ENCODE results near the gene CDSN.

CDSN gene

DNA sequence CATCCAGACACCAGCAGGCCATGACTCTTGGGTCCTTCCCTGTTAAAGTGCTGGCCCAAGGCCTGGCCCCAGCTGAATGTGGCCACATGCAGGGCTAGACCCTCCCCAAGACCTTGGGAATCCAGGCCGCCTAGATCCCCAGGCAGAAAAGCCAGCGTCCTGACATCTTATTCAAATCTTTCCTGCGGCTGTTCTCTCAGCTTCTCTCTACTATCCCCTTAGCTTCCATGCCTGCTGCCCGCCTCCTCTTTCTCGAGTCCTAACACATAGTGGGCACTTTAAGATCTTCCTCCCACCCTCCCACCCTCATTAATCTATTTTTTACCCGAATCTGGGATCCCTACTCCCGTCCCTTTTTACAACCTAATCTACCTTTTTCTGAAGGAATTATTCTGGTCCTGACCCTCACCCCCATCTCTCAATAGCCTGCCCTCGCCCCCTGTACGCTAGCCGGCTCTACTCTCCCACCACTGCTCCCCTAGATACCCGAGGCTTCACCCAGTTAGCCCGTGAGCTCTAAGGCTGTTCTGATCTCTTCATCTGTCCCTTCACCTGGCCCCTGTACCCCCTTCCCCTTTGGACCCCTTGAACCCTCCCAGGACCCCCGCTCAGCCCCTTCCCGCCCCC lies 37.4 kb upstream of the CDSN start, which contains the start of gene CCHCR1:
CCHCR1 (minus strand) TSS at position 290 of the 627 bp plus-strand sequence; CDS start at position 88, 202 bp downstream.
- Histone ChIP-seq H3K36me3 (ENCODE audit: insufficient read depth, low read length) (peaks cover 9% of the 10 kb centered on the region; the same call in 1 of the 2 replicates), H3K4me1 (ENCODE audit: insufficient read depth, low read length) (peaks cover 19% of the 10 kb centered on the region), H3K9me3 (ENCODE audit: control insufficient read depth, insufficient read depth, low read length) (no peaks in the 10 kb centered on the region), H3K9ac (ENCODE audit: low read depth, low read length) (peak within 1 kb of the TSS; percentile 67)

DNA sequence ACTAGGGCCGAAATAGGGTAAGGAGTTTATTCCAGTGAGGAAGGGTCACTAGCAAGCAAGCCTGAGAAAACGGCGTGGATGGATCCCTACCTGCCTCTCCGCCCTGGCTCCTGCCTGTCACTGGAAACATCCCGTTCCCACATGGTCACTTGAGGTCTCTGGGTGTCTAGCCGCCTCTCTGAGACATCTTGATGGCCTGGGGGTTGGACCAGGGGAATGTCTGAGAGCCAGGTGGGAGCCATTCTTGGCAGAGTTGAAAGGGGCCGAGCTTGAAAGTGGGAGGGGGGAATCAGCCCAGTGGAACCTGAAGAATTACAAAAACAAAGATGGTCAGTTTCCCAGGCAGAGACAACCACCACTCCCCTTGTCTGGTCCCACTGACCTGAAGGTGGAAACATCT lies 36.4 kb upstream of the CDSN start:
- no peak overlapping the region for H3K9ac ChIP-seq (ENCODE audit: low read depth, low read length)
- peaks cover 4% of the 10 kb centered on the region; the same call in 1 of the 2 replicates for H3K36me3 ChIP-seq (ENCODE audit: insufficient read depth, low read length)
- H3K4me1 ChIP-seq (ENCODE audit: insufficient read depth, low read length), result peaks cover 10% of the 10 kb centered on the region; the same call in 1 of the 2 replicates
- H3K9me3 ChIP-seq (ENCODE audit: control insufficient read depth, insufficient read depth, low read length), result no peaks in the 10 kb centered on the region

DNA sequence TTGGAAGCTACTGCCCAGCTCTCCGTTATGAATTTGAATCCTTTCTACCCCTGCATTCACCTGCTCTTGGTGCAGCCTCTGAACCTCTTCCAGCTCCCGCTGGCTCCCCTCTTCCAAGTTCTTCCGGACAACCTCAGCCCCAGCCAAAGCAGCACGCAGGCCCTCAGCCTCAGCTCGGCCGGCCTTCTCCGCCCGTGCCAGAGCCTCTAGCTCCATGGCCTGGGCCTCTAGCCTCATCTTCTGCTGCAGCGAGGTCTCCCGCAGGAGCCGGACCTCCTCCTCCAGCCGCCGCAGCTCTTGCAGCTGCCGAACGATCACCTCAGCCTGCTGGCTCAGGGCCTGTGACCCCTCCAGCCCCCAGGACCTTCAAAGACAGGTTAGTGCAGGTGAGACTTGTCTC lies 34.2 kb upstream of the CDSN start:
- Histone ChIP-seq H3K9ac (ENCODE audit: low read depth, low read length) (no peak overlapping the region), H3K36me3 (ENCODE audit: insufficient read depth, low read length) (peaks cover 4% of the 10 kb centered on the region)

DNA sequence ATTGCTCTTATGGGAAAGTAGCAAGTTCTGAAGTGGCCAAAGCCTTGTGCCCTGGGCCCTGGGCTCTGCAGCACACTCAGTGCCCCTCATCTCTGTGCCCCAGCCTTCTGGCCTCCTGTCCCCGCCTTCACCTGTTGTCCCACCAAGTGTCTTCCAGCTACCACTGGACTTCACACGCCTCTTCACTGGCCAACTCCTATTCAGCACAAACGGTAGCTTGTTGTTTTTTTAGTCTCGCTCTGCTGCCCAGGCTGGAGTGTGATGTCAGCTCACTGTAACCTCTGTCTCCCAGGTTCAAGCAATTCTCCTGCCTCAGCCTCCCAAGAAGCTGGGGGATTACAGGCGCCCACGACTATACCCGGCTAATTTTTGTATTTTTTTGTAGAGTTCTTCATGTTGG lies 32.5 kb upstream of the CDSN start:
- Histone ChIP-seq H3K4me1 (ENCODE audit: insufficient read depth, low read length) (0 out of 2 replicates have a peak, but pooled peaks cover 10% of the 10 kb centered on the region), H3K9ac (ENCODE audit: low read depth, low read length) (no peak overlapping the region), H3K36me3 (ENCODE audit: insufficient read depth, low read length) (peaks cover 8% of the 10 kb centered on the region)

More for the DNA sequence above, 34.2 kb upstream of the CDSN start:
- 0 out of 2 replicates have a peak, but pooled peaks cover 10% of the 10 kb centered on the region for H3K4me1 ChIP-seq (ENCODE audit: insufficient read depth, low read length)
- no peaks in the 10 kb centered on the region for H3K9me3 ChIP-seq (ENCODE audit: control insufficient read depth, insufficient read depth, low read length)

DNA sequence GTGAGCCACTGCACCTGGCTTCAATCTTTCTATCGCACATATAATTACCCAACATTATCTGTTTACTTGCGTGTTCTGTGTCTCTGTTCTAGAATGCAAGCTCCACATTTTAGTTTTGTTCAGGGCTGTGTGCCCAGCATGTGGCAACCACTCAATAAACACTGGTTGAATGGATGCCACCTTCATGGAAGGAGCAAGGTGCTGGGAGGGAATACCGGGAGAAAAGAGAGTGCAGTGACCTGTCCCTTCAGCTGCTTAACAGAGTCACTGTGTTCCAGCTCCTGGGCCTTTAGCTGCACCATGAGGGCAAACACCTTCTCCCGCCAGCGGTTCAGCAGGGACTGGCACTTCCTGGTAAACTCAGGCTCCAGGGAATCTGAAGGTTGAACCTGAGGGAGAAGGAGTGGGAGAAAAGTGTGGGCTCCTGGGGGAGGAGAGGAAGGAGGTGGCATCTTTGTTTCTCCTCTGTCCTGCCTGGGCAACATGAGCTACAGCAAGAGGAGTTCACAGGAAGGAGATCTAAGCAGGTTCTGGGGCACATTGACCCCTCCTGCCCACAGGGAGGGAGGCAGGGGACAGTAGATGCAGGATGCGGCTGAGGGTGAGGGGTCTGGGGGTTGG lies 29.7 kb upstream of the CDSN start:
- Histone ChIP-seq H3K36me3 (ENCODE audit: insufficient read depth, low read length) (peaks cover 8% of the 10 kb centered on the region), H3K9ac (ENCODE audit: low read depth, low read length) (no peak overlapping the region)

More for the DNA sequence above, 32.5 kb upstream of the CDSN start:
- no peaks in the 10 kb centered on the region for H3K9me3 ChIP-seq (ENCODE audit: control insufficient read depth, insufficient read depth, low read length)

DNA sequence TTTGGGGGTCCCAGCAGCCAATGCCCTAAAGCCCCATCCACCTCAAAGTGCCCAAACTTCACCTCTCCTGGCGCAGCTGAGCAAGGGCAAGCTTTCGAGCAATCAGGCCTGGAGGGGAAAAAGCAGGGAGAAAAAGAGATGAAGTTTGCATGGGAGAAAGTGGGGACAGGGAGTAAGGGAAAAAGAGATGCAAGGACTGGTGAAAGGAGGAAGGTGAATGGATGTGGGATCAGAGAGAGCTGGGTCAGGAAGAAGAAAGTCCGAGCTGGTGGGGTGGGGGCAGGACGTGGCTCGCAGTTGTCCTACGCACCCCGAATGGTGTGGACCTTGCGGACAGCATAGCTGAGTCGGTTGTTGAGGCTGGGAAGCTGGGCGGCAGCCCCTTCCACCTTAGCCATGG lies 25.1 kb upstream of the CDSN start:
- Histone ChIP-seq H3K9ac (ENCODE audit: low read depth, low read length) (no peak overlapping the region), H3K9me3 (ENCODE audit: control insufficient read depth, insufficient read depth, low read length) (no peaks in the 10 kb centered on the region), H3K36me3 (ENCODE audit: insufficient read depth, low read length) (peaks cover 3% of the 10 kb centered on the region; the same call in 1 of the 2 replicates), H3K4me1 (ENCODE audit: insufficient read depth, low read length) (peaks cover 18% of the 10 kb centered on the region)

More for the DNA sequence above, 29.7 kb upstream of the CDSN start:
- H3K9me3 ChIP-seq (ENCODE audit: control insufficient read depth, insufficient read depth, low read length), result no peaks in the 10 kb centered on the region
- no peaks in the 10 kb centered on the region for H3K4me1 ChIP-seq (ENCODE audit: insufficient read depth, low read length)

DNA sequence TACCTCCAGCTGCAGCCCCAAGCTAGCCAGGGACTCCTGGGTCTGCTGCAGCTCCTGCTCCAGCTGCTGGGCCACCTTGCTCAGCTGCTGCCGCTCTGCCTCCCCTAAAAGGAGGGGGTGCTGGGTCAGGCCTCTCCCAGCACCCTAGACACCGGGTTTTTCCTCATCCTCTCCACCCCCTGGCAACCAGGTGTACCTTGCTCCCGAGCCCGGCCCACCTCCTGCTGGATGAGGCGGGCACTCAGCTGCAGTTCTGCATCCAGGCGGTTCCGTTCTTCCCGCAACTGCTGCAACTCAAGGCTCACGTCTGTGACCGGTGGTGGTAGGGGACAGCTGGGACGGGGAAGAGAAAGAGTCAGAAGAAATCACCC lies 24.7 kb upstream of the CDSN start:
- Histone ChIP-seq H3K4me1 (ENCODE audit: insufficient read depth, low read length) (peaks cover 18% of the 10 kb centered on the region), H3K36me3 (ENCODE audit: insufficient read depth, low read length) (peaks cover 3% of the 10 kb centered on the region; the same call in 1 of the 2 replicates), H3K9me3 (ENCODE audit: control insufficient read depth, insufficient read depth, low read length) (no peaks in the 10 kb centered on the region), H3K9ac (ENCODE audit: low read depth, low read length) (no peak overlapping the region)

DNA sequence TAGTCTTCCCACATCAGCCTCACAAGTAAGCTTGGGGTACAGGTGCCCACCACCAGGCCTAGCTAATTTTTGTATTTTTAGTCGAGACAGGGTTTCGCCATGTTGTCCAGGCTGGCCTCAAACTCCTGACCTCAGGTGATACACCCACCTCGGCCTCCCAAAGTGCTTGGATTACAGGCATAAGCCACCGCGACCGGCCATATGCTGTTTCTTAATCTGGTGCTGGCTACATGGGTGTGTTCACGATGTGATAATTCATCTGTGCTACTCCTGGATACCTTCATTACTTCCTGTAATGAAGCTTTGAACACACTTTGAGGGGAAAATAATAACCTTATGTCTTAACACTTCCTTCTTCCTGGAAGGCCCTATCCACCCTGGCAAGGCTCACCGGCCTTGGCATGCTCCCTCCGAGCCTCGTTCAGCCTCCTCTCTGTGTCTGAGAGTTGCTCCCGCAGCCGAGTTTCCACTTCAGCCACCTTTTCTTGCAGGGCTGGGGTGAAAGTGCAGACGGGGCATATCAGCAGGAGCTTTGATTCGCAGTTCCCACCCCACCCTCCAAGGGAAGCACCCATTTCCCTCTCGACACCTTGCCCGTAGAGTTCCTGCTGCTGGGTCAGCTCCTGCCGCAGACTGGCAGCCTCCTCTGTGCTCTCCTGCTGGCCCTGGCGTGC lies 24.2 kb upstream of the CDSN start:
- Histone ChIP-seq H3K9ac (ENCODE audit: low read depth, low read length) (no peak overlapping the region), H3K36me3 (ENCODE audit: insufficient read depth, low read length) (peaks cover 3% of the 10 kb centered on the region; the same call in 1 of the 2 replicates), H3K9me3 (ENCODE audit: control insufficient read depth, insufficient read depth, low read length) (no peaks in the 10 kb centered on the region), H3K4me1 (ENCODE audit: insufficient read depth, low read length) (peaks cover 24% of the 10 kb centered on the region)

DNA sequence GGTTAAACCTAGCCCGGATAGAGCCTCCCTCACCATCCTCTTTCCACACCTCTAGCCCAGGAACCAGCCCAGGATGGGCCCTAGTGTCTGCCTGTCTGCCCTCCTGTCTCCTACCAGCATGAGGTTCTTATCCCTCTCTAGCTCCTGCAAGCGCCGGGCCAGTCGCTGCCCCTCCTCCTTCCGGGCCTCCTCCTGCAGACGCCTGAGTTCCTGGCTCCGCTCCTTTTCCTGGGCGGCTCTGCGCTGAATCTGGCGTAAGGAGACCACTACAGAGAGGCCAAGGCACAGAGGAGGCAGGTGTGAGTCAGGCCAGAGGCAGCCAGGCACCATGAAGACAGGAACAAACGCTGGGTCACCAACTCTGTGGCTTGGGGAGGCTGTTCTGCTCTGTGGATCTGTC lies 22.9 kb upstream of the CDSN start:
- H3K9me3 ChIP-seq (ENCODE audit: control insufficient read depth, insufficient read depth, low read length), result no peaks in the 10 kb centered on the region
- no peak overlapping the region for H3K9ac ChIP-seq (ENCODE audit: low read depth, low read length)
- H3K36me3 ChIP-seq (ENCODE audit: insufficient read depth, low read length), result peaks cover under 1% of the 10 kb centered on the region; the same call in 1 of the 2 replicates

DNA sequence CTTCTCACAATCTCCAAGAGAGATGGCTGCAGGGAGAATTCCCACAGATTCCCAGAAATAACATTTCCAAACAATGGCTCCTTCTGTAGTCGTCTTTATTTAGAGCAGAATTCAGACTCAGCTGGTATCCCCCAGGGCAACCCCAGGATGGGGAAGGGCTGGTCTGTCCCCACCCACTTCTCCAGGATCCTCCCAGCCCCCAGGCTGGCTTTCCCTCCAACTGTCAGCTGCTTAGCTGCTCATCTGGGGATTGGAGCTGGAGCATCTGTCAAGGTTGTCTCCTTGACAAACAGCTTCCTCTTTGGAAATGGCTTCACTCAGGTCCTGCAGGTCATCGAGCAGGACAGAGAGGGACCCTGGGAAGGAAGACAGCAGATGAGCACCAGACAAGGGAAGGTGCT lies 22.1 kb upstream of the CDSN start:
- peaks cover 37% of the 10 kb centered on the region for H3K4me1 ChIP-seq (ENCODE audit: insufficient read depth, low read length)
- no peak overlapping the region for H3K9ac ChIP-seq (ENCODE audit: low read depth, low read length)
- no peaks in the 10 kb centered on the region for H3K9me3 ChIP-seq (ENCODE audit: control insufficient read depth, insufficient read depth, low read length)
- no peaks in the 10 kb centered on the region; the same call in 1 of the 2 replicates for H3K36me3 ChIP-seq (ENCODE audit: insufficient read depth, low read length)

More for the DNA sequence above, 22.9 kb upstream of the CDSN start:
- peaks cover 32% of the 10 kb centered on the region for H3K4me1 ChIP-seq (ENCODE audit: insufficient read depth, low read length)

DNA sequence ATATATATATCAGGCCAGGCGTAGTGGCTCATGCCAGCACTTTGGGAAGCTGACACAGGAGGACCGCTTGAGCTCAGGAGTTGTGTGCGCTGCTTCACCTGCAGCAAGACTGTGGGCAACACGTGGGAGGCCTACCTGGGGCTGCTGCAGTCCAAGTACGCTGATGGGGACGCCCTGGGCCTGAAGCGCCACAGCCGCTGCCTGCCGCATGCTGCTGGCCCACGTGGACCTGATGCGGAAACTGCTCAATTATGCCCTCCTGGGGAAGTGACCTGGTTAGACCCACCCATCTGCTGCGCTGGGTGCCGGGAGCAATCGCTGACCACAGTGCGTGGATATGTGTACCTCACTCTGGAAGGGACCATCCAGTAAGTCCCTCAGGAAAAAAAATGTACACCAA lies 20.4 kb upstream of the CDSN start:
- Histone ChIP-seq H3K4me1 (ENCODE audit: insufficient read depth, low read length) (peaks cover 37% of the 10 kb centered on the region), H3K36me3 (ENCODE audit: insufficient read depth, low read length) (no peaks in the 10 kb centered on the region; the same call in 1 of the 2 replicates), H3K9ac (ENCODE audit: low read depth, low read length) (no peak overlapping the region), H3K9me3 (ENCODE audit: control insufficient read depth, insufficient read depth, low read length) (no peaks in the 10 kb centered on the region)

DNA sequence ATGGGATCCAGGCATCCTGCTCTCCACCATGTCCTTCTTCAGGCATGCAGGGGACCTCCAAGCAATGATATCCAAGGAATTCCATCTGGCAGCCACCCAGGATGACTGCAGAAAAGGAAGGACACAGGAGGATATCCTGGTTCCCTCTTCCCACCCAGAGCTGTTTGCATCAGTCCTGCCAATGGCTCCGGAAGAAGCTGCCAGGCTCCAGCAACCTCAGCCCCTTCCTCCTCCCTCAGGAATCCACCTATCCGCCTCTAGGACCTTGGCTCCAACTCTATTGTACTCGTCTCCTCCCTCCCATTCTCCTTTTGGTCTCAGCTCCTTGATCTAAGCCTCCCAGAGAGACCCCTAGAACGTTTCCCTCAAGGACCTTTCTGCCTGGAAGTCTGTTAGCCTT lies 19.4 kb upstream of the CDSN start:
- Histone ChIP-seq H3K4me1 (ENCODE audit: insufficient read depth, low read length) (peaks cover 37% of the 10 kb centered on the region), H3K9ac (ENCODE audit: low read depth, low read length) (no peak overlapping the region), H3K9me3 (ENCODE audit: control insufficient read depth, insufficient read depth, low read length) (no peaks in the 10 kb centered on the region), H3K36me3 (ENCODE audit: insufficient read depth, low read length) (no peaks in the 10 kb centered on the region; the same call in 1 of the 2 replicates)

DNA sequence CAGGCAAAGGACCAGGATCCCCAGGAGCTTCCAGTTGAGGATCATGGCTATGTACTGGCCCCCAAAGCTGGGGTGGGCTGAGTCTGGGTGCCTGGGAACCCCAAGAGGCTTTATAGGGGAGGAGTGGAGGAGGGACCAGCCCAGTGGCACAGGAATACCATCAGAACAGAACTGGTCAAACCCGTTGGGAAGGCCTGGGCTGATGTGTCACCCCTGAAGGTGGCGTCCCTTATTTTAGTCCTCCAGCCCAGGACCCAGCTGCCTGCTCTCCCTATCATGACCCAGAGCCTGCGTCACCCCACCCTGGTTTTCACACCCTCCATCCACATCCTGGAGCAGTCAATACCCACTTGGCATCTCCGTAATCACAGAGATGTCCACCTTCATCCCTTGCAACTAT lies 18.7 kb upstream of the CDSN start, which contains the start of gene PSORS1C2:
PSORS1C2 (minus strand) TSS at position 85 of the 400 bp plus-strand sequence; CDS start at position 45, 40 bp downstream.
- Histone ChIP-seq H3K9me3 (ENCODE audit: control insufficient read depth, insufficient read depth, low read length) (no peaks in the 10 kb centered on the region), H3K9ac (ENCODE audit: low read depth, low read length) (no peak within 1 kb of the TSS; the same call in 1 of the 2 replicates), H3K4me1 (ENCODE audit: insufficient read depth, low read length) (peaks cover 37% of the 10 kb centered on the region), H3K36me3 (ENCODE audit: insufficient read depth, low read length) (no peaks in the 10 kb centered on the region)

DNA sequence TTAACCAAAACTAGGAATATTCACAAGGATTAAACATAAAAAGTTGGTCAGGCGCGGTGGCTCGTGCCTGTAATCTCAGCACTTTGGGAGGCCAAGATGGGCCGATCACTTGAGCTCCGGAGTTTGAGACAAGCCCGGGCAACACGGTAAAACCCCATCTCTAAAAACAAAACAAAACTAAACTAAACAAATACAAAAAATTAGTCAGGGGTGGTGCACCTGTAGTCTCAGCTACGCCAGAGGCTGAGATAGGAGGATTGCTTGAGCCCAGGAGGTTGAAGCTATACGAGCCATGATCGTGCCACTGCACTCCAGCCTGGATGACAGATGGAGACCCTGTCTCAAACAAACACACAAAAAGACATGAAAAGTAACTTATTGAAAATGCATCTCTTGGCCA lies 15.5 kb upstream of the CDSN start:
- H3K36me3 ChIP-seq (ENCODE audit: insufficient read depth, low read length), result no peaks in the 10 kb centered on the region
- peaks cover 19% of the 10 kb centered on the region for H3K4me1 ChIP-seq (ENCODE audit: insufficient read depth, low read length)
- H3K9ac ChIP-seq (ENCODE audit: low read depth, low read length), result no peak overlapping the region
- H3K9me3 ChIP-seq (ENCODE audit: control insufficient read depth, insufficient read depth, low read length), result no peaks in the 10 kb centered on the region
